SW480 (cell line): ENCODE data around the gene PRPS1L1.

Experiments used
- DNase-seq: peaks from one replicate; pipeline ENCODE4 v3.0.0-alpha.2; 2016; ENCODE audit warnings: low spot score

PRPS1L1 gene

GRCh38 chr7:18027628-18028027 lies at the start of gene PRPS1L1:
PRPS1L1 (minus strand) TSS chr7:18027846.
- no peak for DNase-seq

DNA sequence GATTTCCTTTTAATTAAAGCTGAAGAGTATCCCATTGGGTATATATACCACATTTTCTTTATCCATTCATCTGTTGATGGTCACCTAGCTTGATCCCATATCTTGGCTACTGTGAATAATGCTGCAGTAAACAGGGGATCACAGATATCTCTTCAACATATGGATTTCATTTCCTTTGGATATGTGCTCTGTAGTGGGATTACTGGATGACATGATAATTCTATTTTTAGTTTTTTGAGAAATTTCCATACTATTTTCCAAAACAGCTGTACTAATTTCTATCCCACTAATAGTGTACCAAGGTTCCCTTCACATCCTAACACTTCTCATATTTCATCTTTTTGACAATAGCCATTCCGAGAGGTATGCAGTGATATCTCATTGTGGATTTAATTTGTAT lies 48.8 kb upstream of the PRPS1L1 start:
- DNase-seq: no peak

- DNase-seq: no peak
These were observed 41.1 kb upstream of the PRPS1L1 start for GRCh38 chr7:18068745-18069144.

DNA sequence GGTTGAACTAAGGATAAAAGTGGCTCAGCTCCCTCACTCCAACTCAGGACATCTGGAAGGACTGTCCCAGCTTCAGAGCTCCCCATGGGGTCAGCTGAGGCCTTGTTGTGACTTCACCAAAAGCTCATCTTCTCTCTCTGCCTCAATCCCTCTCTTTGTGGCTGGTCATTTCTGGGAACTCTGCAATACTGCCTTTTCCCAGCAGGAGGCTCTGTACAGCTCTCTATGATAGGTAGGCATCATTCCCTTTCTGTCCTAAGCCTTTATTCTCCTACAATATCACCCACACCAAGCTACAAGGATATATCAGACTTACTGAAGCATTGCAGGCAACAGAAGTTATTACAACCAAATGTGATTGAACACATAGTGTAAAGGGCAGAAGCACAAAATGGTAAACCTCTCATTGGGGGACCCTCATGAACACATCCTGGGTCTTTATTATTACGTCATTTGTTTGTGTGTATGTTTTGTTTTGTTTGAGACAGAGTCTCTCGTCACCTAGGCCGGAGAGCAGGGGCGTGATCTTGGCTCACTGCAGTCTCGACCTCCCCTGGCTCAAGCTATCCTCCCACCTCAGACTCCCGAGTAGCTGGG lies 36.7 kb upstream of the PRPS1L1 start:
- DNase-seq: peak; percentile 32

DNA sequence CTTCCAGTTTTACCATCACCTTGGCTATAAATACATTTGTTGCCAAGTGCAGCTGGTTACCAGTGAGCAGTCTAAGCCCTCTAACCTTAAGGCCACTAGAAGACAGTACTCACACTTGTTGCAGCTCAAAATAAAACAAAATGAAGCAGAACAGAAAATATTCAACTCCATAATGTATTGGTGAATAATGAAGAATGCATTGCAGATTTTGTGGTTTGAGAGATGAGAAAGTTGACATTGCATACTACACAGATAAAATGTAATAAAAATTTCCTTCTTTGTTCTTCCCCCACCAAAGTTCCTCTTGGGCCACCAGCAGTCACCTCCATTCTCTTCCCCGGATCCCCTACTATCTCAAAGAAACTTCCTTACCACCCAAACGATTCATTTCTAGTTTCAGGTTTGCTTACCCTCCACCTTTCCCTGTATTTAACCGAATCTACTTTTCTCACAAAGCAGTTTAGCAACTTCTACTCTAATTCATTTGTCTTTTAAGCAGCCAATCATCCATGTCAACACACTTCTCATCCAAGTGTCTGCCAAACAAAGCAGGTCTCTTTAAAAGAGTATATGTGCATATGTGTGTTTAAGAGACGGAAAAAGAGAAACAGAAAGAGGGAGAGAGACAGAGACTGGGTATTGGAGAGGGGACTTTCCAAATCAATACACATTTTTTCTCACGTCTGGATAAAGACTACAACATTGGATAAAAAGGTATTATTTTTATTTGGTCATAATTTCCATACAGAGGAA lies 35.7 kb upstream of the PRPS1L1 start:
- DNase-seq: no peak

DNA sequence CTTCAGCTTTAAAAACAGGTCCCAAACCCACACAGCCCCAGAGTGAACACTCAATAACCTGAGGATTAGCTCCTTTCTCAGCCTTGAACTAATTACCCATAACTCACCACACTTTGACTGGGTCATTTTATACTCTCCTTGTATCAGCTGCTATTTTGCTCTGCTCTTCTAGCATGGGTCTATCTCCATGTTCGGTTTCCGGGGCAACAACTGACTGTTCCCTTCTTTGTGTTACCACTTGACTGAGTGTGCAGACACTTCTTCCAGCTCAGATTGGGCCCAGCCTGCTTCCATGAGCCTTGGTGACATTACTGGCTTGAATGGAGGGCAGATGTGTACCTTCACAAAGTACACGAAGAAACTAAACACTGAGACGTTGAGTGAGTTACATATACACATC lies 31.5 kb upstream of the PRPS1L1 start:
- no peak for DNase-seq

DNA sequence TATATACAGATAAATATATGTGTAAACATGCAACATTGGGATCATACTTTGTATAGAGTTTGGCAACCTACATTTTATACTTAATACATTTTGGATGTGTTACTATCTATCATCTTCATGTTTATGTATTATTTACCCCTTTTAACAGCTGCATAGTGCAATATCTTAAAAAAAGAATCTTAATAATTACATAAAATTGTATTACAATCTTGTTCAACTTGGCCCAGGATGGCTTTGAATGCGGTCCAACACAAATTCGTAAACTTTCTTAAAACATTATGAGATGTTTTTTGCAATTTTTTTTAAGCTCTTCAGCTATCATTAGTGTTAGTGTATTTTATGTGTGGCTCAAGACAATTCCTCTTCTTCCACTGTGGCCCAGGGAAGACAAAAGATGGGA lies 26.3 kb upstream of the PRPS1L1 start:
- DNase-seq: no peak

DNA sequence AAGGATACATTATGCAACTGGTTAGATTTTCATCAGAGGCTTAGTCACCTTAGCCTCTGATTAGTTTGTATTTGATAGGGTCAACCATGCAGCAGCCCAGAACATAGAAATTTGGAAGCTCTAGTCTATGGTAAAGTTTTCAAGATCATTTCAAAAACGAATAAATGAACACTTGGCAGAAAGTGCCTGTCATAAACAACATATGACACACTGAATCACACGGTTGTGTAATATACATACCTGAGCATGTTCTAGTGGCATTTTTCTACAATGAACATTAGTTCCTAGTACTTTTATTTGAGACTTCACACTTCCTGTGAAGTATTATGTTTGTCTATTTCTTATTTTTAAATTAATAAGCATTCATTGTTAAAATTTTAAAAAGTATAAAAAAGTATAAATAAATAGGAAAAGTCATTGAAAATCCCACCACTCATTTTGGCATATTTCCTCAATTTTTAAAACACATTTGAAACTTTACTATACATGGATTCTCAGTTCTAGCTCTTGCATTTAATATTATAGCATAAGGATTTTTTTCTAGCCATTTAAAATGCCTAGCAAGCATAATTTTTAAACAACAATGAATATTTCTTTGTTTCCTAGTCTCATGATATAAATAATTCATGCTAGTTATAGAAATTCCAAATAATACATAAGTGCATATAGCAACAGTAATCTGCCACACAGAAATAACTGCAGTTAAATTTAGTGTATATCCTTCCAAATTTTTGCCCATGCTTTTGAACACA lies 25.7 kb upstream of the PRPS1L1 start:
- DNase-seq: no peak

- DNase-seq: no peak
These were observed 21.6 kb upstream of the PRPS1L1 start for GRCh38 chr7:18049262-18049661.

DNA sequence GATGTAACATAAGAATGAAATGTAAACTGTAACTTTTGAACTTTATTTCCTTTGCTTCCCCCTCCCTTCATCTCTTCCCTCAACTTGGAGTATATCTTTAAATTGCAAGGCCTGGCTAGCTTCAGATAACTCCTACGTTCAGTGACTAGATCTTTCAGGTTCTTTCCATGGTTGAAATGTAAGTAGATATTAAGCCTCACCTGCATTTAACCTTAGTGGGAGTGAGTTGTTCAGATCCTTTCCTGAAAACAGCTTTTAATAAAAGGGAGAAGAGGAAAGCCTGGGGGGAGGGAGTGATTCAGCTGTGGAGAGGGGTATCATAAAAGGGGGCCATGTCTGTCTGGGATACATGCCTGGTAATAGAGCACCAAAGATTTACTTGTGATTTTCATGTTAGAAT lies 19.0 kb upstream of the PRPS1L1 start:
- DNase-seq: no peak

DNA sequence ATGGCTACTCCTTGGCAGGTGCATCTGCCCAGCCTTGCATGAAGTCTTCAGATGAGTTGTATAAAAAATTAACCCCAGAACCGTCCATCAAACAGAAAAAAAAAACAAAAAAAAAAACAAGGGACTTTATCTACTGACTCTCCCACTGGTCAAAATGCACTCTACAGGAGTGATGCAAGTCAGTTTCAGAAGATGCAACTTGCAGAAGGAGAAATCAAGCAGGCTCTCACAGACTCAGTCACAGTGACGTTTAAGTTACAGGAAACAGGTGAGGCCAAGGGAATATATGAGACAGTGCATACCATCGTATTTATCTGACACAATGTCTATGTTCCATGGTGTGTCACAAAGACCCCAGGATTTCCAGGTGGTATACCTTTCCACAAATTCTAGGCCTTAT lies 17.5 kb upstream of the PRPS1L1 start:
- DNase-seq: no peak

GRCh38 chr7:18041191-18041590 lies 13.5 kb upstream of the PRPS1L1 start:
- DNase-seq: no peak

GRCh38 chr7:18040196-18040595 lies 12.6 kb upstream of the PRPS1L1 start:
- DNase-seq: peak; percentile 29

GRCh38 chr7:18038382-18038781 lies 10.7 kb upstream of the PRPS1L1 start:
- DNase-seq: no peak

GRCh38 chr7:18037609-18038008 lies 10.0 kb upstream of the PRPS1L1 start:
- DNase-seq: no peak

DNA sequence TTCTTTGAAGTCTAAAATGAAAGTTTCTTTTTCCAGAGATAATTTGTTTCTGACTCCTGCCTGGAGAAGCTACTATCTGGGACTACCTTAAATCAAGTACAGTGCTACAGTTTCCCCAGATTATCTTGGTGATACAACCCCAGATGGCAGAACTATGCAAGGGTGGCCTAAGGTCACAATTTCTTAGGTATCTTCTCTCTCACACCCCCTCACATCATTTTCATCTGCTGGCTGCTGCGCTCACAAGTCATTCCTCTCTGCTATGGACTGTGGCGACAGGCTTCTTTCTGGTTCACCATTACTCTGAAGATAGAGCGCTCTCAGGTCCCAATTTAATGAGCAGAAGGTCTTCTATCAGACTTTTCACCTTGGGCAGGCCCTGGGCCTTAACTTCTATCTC lies 9.1 kb upstream of the PRPS1L1 start:
- DNase-seq: no peak

DNA sequence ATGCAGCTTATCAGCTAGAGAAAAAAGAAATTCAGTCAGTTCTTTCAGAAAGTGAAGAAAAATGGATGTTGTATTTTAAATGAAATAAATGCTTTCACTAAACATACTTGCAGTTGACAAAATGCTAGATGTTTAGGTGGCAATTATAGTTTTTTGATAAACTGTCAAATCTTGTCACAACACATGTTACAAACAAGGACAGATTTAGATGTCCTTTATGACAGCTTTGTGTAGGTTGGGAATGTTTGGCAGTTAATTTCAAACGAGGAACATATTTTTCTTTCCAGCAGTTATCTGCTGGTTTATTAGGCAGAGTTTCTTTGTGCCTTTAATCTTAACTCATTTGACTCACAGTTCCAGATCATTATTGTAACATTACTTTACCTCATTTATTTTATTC lies 3.1 kb upstream of the PRPS1L1 start:
- DNase-seq: no peak

DNA sequence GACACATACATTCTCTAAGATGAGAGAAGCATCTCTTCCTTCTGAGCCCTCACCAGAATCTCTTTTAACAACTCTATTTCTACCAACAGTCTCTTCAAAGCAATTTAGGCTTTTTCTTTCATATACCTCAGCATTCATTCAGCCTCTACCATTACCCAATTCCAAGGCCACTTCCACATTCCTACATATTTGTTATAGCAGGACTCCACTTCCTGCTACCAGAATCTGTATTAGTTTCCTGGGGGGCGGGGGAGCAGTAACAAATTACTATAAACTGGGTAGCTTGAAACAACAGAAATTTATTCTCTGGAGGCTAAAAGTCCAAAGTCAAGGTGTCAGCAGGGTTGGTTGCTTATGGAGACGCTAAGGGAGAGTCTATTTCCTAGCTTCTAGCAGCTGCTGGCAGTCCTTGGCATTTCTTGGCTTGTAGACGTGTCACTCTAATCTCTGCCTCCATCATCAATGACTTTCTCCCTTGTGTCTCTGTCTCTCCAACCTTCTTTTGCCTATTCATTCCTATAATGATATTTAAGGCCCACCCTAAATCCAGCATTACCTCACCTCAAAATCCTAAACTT lies 7.4 kb downstream of the PRPS1L1 start:
- DNase-seq: no peak

DNA sequence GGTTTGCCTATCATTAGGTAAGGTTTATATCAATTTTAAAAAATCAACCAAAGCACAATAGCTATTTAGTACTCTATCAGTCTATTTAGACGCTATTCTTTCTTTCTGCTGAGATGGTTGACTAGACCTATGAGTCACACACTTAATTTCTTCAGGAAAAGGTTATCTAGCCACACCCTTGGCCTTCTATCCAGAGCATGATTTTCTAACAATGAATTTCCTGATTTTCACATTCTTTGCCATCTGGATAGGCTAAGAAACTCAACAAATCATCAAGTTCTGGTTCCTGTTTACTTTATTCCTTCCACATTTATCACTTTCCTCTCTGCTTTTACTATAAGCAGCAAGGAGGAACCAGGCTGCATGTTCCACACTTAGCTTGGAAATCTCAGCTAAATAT lies 8.1 kb downstream of the PRPS1L1 start:
- no peak for DNase-seq

DNA sequence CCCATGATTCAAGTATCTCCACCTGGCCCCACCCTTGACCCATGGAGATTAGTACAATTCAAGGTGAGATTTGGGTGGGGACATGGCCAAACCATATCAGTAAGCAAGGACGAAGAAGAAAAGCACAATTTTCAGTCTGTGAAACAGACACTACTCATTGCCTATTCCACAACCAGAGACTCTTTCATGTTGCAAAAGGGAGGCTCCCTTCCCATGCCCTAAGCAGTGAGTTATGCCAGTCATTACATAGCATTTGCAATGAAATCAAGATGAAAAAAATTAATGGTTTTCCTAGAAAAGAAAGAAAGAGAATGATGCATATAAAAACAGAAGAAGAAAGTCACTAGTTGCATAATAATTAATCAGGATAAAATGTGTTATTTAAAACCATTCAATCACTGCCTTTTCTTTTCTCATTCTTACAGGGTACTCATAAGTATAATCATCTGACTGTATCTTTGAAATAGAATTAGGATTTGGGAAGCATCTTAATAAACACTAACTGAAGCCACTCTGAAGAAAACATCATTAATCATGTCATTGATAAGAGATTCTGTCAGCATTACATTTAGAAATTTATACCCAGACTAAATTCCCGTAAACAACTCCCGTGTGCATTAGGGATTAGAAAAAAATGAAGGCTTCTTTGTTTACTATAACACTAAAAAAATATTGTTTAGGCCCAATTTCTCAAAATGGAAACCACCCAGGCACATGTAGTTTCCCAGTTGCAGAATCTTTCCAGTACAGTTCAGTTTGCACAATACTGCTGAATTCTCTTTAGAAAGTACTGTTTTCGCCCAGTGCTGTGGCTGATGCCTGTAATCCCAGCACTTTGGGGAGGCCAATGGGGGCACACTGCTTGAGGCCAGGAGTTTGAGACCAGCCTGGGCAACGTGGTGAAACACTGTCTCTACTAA lies 9.1 kb downstream of the PRPS1L1 start:
- no peak for DNase-seq

DNA sequence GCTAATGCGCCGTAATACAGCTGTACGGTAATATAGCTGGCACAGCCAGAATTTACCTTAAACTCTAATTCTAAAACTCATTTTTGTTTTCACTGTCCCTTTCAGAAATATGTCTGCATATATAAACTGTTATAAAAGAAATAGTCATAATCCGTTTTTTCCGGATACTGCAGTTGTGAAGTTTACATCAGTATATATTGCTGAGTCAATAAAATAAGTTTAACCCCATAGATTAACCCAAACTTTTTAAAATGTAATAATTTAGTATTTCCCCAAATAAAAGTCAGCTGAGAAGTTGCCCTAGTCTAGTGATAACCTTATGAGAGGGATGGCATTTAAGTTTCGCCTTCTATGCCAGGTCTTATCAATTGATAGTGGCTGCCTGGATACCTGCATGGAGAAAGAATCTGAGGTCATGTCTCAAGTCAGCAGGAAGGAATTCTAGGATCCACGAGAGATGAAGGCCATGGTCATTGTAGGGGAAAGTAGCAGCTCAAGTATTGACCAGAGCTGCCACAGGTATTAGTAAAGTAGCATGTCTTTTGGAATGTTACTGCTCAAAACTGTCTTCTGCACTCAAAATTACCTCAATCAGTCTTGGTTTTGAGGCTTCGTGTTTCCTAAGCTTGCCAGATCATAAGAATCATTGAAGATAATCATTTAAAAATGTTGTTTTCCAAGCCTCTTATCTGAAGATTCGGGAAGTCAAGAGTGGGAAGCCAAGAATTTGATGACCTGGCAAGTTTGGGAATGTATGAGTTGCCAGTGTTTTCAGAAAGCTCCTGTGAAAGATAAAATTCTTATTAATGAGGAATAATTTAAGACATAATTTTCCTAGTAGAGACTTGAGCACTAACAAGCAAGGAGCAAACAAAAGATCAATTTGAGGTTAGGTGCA lies 10.8 kb downstream of the PRPS1L1 start:
- no peak for DNase-seq
